CD14-positive monocyte (primary cell): ENCODE results near the gene GLP2R. TPM values are rescaled to one million over a fixed set of nuclear protein-coding genes. Genes with fewer than 3 reads are reported as not detected.

Experiments used
- DNase-seq, 3 donors: peaks; one replicate each; pipeline ENCODE4 v3.0.0-alpha.2; 2011 to 2022
- H2AFZ ChIP-seq: 2 replicates; pipeline ENCODE4 v1.6.0; 2012; ENCODE audit warnings: mild to moderate bottlenecking, low read depth, low read length, inconsistent platforms; ENCODE audit not compliant: insufficient read depth, poor library complexity, severe bottlenecking
- H3K27ac ChIP-seq, 2 donors: 1 replicate in 1 of 2; 2 replicates in 1 of 2; pipeline ENCODE4 v1.5.1; 2012 to 2013; ENCODE audit warnings: low read length in 2 of 2, control low read depth in 1 of 2, inconsistent platforms in 1 of 2, low read depth in 1 of 2, mild to moderate bottlenecking in 1 of 2
- H3K27me3 ChIP-seq, 2 donors: one replicate each; pipeline versions ENCODE4 v1.6.0 to v1.6.1; 2011 to 2013; ENCODE audit warnings: low read length in 2 of 2; ENCODE audit not compliant: control insufficient read depth in 2 of 2, insufficient read depth in 2 of 2
- H3K36me3 ChIP-seq, 2 donors: replicated peaks in 1 of 2; 1 replicate in 1 of 2; 2 replicates in 1 of 2; pipeline versions ENCODE4 v1.5.1 to v1.6.1; 2012 to 2013; ENCODE audit warnings: low read length in 2 of 2, control low read depth in 1 of 2, inconsistent platforms in 1 of 2, mild to moderate bottlenecking in 1 of 2; ENCODE audit not compliant: insufficient read depth in 2 of 2, control insufficient read depth in 1 of 2
- H3K4me1 ChIP-seq, 2 donors: 1 replicate in 1 of 2; 2 replicates in 1 of 2; pipeline versions ENCODE4 v1.5.1 to v1.6.1; 2012 to 2013; ENCODE audit warnings: low read length in 2 of 2, control low read depth in 1 of 2, inconsistent platforms in 1 of 2, mild to moderate bottlenecking in 1 of 2, moderate library complexity in 1 of 2; ENCODE audit not compliant: insufficient read depth in 2 of 2, control insufficient read depth in 1 of 2
- H3K4me2 ChIP-seq: replicated peaks from 2 replicates; pipeline ENCODE3; 2012; ENCODE audit warnings: low read length, moderate library complexity, mild to moderate bottlenecking; ENCODE audit not compliant: poor library complexity, severe bottlenecking; ENCODE audit errors: extremely low read depth
- H3K4me3 ChIP-seq, 3 experiments: fragments of 200-600 bp in 1 of 3; sonication (generic) in 1 of 3; replicated peaks in 1 of 3; 1 replicate in 2 of 3; 2 replicates in 1 of 3; pipeline ENCODE4 v1.5.1; 2011 to 2013; ENCODE audit warnings: low read length in 3 of 3, mild to moderate bottlenecking in 3 of 3, control low read depth in 2 of 3, low read depth in 2 of 3, inconsistent platforms in 1 of 3, moderate library complexity in 1 of 3
- H3K79me2 ChIP-seq: 2 replicates; pipeline ENCODE4 v1.6.0; 2012; ENCODE audit warnings: mild to moderate bottlenecking, control low read depth, inconsistent platforms, low read length, moderate library complexity; ENCODE audit not compliant: insufficient read depth
- H3K9ac ChIP-seq: 2 replicates; pipeline ENCODE4 v1.6.0; 2017; ENCODE audit warnings: low read length, mild to moderate bottlenecking; ENCODE audit not compliant: insufficient read depth, poor library complexity, severe bottlenecking
- H3K9me3 ChIP-seq, 2 donors: replicated peaks in 1 of 2; 1 replicate in 1 of 2; 2 replicates in 1 of 2; pipeline versions ENCODE4 v1.5.1 to v1.6.1; 2012 to 2013; ENCODE audit warnings: low read length in 2 of 2, control low read depth in 1 of 2; ENCODE audit not compliant: control insufficient read depth in 1 of 2, insufficient read depth in 1 of 2
- H4K20me1 ChIP-seq: 2 replicates; pipeline ENCODE4 v1.6.0; 2012; ENCODE audit warnings: mild to moderate bottlenecking, low read length, control low read depth, moderate library complexity; ENCODE audit not compliant: insufficient read depth
- H3K27ac Mint-ChIP-seq, 7 donors: one replicate each; pipeline ENCODE4 v1.8.0; 2020; ENCODE audit warnings: mild to moderate bottlenecking in 7 of 7, mixed read lengths in 7 of 7, moderate library complexity in 6 of 7, inconsistent platforms in 2 of 7
- H3K27me3 Mint-ChIP-seq, 3 donors: one replicate each; pipeline ENCODE4 v1.8.0; 2021 to 2022; ENCODE audit warnings: low read depth in 3 of 3, mild to moderate bottlenecking in 3 of 3, mixed read lengths in 3 of 3, moderate library complexity in 3 of 3, inconsistent platforms in 1 of 3
- H3K36me3 Mint-ChIP-seq, 2 donors: one replicate each; pipeline ENCODE4 v1.8.0; 2020; ENCODE audit warnings: mixed read lengths in 2 of 2, inconsistent platforms in 1 of 2, mild to moderate bottlenecking in 1 of 2
- H3K4me1 Mint-ChIP-seq: one replicate; pipeline ENCODE4 v1.8.0; 2020; ENCODE audit warnings: mild to moderate bottlenecking, mixed read lengths
- H3K4me3 Mint-ChIP-seq, 2 donors: one replicate each; pipeline ENCODE4 v1.8.0; 2020; ENCODE audit warnings: mild to moderate bottlenecking in 2 of 2, mixed read lengths in 2 of 2, moderate library complexity in 1 of 2
- H3K9me3 Mint-ChIP-seq, 7 donors: one replicate each; pipeline ENCODE4 v1.8.0; 2020 to 2022; ENCODE audit warnings: mixed read lengths in 7 of 7, mild to moderate bottlenecking in 6 of 7, moderate library complexity in 6 of 7, inconsistent platforms in 2 of 7
- WGBS: methylation state at CpG from one replicate; pipeline ENCODE4 v1.1.5; 2013; ENCODE audit warnings: missing lambda C conversion rate; ENCODE audit not compliant: insufficient coverage; 5-methylcytosine and 5-hydroxymethylcytosine counted together
- intact Hi-C, 2 donors: fragments of 100-400 bp; cut with micrococcal nuclease; formaldehyde crosslinking; loops; one replicate each; pipeline versions ENCODE4 v1.15.0 to v1.15.1; 2023
- polyA plus RNA-seq, 3 donors: library from polyadenylated mRNA; depleted of rRNA in 1 of 3; unstranded in 2 of 3; stranded (reverse) in 1 of 3; fragments of 300-500 nt in 2 of 3; fragments of >200 nt in 1 of 3; fragmentation: Illumina TruSeq in 2 of 3; gene quantifications; 1 replicate in 2 of 3; 2 replicates in 1 of 3; pipeline ENCODE4 v1.2.3, GENCODE V29; 2012 to 2021
- TF ChIP-seq, protein P1 (sequence below): fragments of 200-600 bp; IDR thresholded peaks from one replicate; pipeline ENCODE4 v1.8.0; 2022; ENCODE audit warnings: antibody characterized with exemption, mild to moderate bottlenecking

Gene GLP2R
- polyA plus RNA-seq, 3 donors = not detected

DNA sequence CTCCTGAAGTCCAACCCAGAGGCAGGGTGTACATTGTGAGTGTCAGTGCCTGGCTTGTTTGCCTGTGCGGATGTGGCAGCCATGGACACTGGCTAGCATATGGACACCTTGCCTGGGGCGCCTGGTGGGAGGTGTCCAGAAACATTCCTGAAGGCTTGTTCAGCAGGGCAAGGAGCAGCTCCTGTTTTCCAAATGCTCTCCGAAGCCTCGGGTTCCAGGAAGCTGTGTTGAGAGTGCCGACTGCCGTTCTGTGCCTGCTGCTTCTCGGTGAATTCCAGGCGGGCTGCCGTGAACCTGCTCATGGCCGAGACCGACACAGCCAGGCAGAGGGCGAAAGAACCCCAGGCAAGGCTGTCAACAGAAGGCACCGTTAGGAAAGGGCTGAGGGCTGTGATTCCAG is 23.4 kb upstream of the GLP2R start:
- Mint-ChIP-seq H3K27me3 (peaks cover 5 to 7% (median 6%) of the 10 kb centered on the region in 3 donors), H3K27ac (no peak overlapping the region), H3K36me3 (no peaks in the 10 kb centered on the region), H3K9me3 (peaks cover 0 to 6% (median 2%) of the 10 kb centered on the region in 7 donors), H3K4me3 (no peak overlapping the region), H3K4me1 (no peaks in the 10 kb centered on the region)
- no peaks in the 10 kb centered on the region for H3K36me3 ChIP-seq
- no peaks in the 10 kb centered on the region for H3K9me3 ChIP-seq
- no peaks in the 10 kb centered on the region for H3K4me1 ChIP-seq
- TF ChIP-seq, protein P1, sequence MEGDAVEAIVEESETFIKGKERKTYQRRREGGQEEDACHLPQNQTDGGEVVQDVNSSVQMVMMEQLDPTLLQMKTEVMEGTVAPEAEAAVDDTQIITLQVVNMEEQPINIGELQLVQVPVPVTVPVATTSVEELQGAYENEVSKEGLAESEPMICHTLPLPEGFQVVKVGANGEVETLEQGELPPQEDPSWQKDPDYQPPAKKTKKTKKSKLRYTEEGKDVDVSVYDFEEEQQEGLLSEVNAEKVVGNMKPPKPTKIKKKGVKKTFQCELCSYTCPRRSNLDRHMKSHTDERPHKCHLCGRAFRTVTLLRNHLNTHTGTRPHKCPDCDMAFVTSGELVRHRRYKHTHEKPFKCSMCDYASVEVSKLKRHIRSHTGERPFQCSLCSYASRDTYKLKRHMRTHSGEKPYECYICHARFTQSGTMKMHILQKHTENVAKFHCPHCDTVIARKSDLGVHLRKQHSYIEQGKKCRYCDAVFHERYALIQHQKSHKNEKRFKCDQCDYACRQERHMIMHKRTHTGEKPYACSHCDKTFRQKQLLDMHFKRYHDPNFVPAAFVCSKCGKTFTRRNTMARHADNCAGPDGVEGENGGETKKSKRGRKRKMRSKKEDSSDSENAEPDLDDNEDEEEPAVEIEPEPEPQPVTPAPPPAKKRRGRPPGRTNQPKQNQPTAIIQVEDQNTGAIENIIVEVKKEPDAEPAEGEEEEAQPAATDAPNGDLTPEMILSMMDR = no peak
- H3K9ac ChIP-seq = no peak overlapping the region
- no peak overlapping the region for H2AFZ ChIP-seq
- no peak overlapping the region for H3K27ac ChIP-seq
- WGBS = 67% methylated on average over 13 of the region's 13 CpGs
- H3K4me2 ChIP-seq = no peak overlapping the region
- no peak for DNase-seq
- H4K20me1 ChIP-seq = no peaks in the 10 kb centered on the region
- intact Hi-C loops = loop anchor here in 1 of 2 donors (10.0 kb wide), 1 partner anchor 57 kb away; no protein-coding TSS in a partner anchor
- H3K27me3 ChIP-seq = peaks cover 0 to 2% of the 10 kb centered on the region in 2 donors
- no peaks in the 10 kb centered on the region for H3K79me2 ChIP-seq
- no peak overlapping the region for H3K4me3 ChIP-seq

DNA sequence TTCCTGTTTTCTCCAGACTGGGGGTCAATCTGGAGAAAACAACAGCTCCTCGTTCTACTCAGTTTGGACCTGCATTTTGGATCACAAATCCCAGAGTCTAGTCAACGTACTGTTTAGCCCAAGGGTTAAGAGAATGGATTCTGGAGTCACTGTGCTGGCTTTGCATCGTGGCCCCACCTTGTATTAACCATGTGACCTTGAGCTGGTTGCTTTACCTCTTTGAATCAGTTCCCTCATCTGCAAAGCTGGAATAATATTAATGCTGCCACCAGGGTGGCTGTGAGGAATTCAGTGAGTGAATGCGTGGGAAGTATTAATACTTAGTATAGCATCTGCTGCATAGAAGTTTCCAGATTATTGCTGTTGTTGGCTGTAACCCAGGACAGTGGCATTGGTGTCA is 23.0 kb upstream of the GLP2R start:
- Histone ChIP-seq H3K27ac (no peak overlapping the region), H4K20me1 (no peaks in the 10 kb centered on the region), H3K79me2 (no peaks in the 10 kb centered on the region), H3K4me1 (no peaks in the 10 kb centered on the region), H3K9me3 (no peaks in the 10 kb centered on the region), H2AFZ (no peak overlapping the region), H3K36me3 (no peaks in the 10 kb centered on the region), H3K9ac (no peak overlapping the region), H3K4me2 (no peak overlapping the region), H3K27me3 (peaks cover 0 to 2% of the 10 kb centered on the region in 2 donors), H3K4me3 (no peak overlapping the region)
- H3K9me3 Mint-ChIP-seq = peaks cover 0 to 4% (median 2%) of the 10 kb centered on the region in 7 donors
- H3K4me3 Mint-ChIP-seq = no peak overlapping the region
- no peak for DNase-seq
- TF ChIP-seq, protein P1 = no peak
- H3K27me3 Mint-ChIP-seq = peaks cover 4 to 5% (median 5%) of the 10 kb centered on the region in 3 donors
- no peaks in the 10 kb centered on the region for H3K4me1 Mint-ChIP-seq
- H3K27ac Mint-ChIP-seq = no peak overlapping the region
- intact Hi-C loops = loop anchor here in 1 of 2 donors (10.0 kb wide), 1 partner anchor 58 kb away; no protein-coding TSS in a partner anchor
- no peaks in the 10 kb centered on the region for H3K36me3 Mint-ChIP-seq
- 64% methylated on average over 3 of the region's 4 CpGs for WGBS
